Stromal cell of bone marrow (primary cell): Measurements from ENCODE around the gene CMAS.
"Not testable (repeated sequence)": the region's sequence is repeated elsewhere in the genome, so short reads cannot be mapped to it uniquely, and the experiment has no call there.

Experiments
- DNase-seq: peaks from one replicate; pipeline ENCODE4 v3.0.0-alpha.2; 2012; ENCODE audit warnings: low read depth

CMAS gene

DNA sequence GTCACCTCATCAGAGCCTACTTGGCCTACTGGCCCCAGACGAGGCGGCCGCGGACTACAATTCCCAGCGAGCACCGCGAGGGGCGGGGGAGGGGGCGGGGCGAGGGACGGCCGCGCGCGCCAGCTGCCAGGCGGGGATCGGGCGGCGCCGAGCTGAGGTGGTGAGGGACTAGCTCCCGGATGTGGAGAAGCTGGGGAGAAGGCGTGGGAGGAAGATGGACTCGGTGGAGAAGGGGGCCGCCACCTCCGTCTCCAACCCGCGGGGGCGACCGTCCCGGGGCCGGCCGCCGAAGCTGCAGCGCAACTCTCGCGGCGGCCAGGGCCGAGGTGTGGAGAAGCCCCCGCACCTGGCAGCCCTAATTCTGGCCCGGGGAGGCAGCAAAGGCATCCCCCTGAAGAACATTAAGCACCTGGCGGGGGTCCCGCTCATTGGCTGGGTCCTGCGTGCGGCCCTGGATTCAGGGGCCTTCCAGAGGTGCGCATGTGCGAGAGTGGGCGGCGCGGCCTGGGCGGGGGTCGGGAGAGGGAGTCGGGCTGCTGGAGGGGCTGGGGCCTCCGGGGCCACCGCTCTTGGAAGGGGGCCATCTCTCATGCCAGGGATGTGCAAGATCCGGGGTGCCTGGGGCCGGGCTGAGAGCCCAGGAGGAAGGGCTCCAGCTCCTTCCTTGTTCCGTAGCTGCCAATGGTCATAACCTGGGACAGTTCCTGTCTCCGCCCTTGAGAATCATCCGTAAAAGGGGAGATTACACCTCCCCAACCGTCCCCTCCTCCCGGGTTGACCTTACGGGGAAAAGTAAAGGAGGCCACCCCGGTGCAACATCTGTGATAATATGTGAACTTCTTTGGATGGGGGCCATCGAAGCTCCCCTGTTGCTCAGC, at the start of gene CMAS:
TSS of gene CMAS (plus strand) at position 129 of the 878 bp plus-strand sequence. CDS start at position 215, 86 bp downstream.
- no peak for DNase-seq

DNA sequence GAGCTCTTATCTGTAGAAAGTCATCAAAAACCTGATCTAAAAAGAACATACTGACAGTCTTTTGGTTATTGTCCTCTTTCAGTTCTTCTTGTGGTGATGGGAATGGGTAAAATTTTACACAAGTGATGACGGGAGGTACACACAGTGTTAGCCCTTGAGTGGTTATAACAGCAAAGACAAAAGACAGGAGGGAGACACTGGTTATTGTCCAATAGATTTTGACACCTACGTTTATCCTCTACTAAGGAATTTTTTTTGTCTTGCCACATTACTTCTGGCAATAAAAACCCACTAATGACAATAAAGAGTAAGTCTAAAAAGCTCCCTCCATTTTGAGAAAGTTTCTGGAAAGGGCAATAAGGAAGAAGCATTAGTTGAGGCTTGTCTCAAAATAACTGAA, 47.7 kb upstream of the CMAS start:
- no peak for DNase-seq

DNA sequence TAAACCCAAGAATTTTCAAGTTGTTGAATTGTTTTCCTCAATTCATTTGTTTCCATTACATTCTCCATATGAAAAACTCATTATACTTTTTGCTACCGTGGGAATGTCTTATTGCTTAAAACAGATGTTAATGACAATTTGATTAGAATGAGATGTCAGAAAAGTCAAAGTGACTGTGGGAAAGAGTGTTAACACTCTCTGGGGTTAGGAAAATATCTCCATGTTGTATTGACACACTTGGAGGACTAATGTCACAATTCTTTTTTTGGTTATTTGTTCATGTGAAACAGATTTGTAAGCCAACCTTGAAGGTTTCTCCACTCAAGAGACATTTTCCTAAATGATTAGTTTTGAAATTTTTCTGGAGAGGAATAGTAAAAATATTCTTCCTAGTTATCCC, 47.2 kb upstream of the CMAS start:
- DNase-seq, result no peak

DNA sequence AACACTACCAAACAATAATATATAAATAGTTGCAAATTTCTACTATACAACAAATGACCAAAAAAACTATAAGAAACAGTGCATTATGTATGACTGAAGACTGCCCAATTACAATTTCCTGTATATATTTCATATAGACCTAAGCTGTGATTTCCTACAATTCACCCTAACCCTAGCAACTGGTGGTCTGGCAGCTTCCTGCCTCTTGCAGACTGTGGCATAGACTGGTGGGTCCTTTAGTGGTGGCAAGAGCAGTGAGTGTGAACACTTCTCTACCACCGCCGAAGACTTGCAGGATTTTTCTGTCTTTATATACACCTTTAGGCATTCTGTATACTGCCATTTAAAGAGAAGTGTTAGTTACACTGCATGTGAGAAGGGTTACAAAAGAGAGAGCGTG, 43.6 kb upstream of the CMAS start:
- no peak for DNase-seq

DNA sequence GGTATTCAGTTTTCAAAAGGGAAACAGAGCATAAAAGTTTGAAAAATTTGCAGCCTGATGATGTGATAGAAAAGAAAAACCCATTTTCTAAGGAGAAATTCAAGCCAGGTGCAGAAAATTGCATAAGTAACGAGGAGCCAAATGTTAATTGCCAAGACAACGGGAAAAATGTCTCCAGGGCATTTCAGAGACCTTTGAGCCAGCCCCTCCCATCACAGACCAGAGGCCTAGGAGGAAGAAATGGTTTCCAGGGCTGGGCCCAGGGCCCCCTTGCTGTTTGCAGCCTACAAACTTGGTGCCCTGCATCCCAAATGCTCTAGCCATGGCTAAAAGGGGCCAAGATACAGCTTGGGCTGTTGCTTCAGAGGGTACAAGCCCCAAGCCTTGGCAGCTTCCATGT, 38.2 kb upstream of the CMAS start:
- not testable (repeated sequence) for DNase-seq

DNA sequence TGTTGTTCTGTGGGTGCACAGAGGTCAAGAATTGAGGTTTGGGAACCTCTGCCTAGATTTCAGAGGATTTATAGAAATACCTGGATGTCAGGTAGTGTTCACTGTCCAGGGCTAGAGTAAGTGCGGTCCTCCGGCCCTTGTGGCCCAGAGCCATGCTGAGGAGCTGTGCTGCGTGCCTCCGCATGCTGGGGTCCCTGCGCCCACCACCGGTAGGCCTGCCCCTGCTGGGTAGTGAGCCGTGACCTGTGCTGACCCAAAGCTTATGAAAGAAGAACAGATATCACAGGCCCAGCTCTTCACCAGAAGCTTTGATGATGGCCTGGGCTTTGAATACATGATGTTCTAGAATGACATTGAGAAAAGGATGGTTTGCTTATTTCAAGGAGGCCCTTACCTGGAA, 37.8 kb upstream of the CMAS start:
- DNase-seq, result no peak

DNA sequence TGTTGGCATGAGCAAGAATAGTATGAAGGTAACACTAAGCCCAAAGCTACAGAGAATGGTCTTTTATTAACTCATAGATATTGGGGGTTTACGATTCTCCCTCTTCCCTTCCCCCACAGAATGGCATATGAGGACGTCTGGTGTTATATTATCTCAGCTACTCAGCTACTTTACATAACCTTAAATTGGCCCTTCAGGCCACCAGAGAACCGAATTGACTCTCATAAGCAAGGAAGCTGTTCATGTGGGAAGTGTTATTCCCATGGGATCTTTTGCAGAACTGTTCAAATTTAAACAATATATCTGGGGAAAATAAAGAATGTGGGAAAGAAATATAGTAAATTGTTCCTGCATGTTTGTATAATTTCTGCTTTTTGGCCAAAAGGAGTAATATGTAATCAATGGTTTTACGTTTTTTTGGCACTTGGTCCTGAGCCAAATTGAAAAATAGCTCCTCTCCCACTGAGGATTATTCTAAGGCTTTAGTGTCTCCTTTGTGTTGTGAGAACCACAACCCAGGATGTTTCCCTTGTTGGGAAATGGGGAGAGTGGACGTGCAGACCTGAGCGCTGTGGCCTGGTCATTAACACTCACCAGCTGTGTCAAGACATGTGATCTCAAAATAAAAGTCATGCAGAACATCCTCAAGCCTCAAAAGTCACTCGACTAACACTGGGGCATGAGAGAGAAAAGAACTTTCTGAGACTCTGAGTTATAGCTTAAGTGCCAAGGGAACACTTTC, 31.8 kb upstream of the CMAS start:
- DNase-seq, result no peak

DNA sequence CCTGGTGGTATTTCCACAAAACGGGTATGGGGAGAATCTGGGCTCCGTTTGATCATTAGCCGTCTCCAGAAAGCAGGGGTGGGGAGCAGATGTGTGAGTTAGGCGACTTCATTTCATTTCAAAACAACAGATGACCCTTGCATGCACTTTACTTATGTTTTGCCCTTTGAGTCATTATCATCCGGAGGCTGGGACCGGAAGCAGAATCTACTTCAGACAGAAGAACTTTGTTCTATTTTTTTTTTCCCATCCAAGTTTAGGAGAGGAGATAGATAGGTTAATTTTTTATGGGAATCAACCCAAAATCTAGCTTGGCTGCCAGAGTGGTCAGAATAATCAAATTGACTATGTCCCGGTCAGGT, 31.3 kb upstream of the CMAS start:
- DNase-seq, result no peak

DNA sequence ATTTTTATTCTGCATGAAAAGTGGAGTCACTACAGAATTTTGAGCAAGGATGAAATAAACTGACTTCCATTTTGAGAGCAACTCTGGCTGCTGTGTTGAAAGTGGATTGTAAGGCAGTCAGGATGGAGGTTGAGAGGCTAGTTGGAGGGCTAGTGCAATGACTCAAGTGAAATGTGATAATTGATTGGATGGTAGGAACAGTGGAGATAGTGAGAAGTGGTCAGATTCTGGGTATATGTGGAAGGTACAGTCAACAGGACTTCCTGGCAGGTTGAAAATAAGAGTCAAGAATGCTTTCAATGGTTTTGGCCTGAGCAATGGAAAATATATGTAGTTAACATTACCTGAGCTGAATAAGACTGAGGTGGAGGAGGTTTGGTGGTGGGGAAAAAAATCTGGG, 29.0 kb upstream of the CMAS start:
- DNase-seq, result no peak

DNA sequence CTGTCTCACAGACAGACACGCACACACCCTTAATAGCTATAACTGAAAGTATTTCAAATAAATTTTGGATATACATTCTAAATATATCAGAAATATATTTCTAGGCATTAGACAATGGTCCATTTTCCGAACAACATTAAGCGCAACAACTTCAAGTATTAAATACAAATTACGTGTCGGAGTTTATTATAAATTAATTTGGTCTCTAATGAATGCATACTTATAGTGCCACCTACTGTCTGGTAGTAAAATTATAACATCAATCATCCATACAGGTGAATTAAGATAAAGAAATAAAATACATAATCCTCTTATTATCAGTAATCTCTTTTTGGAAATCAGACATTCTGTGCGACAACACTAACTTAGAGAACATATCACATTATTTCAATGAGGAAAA, 27.2 kb upstream of the CMAS start:
- no peak for DNase-seq

DNA sequence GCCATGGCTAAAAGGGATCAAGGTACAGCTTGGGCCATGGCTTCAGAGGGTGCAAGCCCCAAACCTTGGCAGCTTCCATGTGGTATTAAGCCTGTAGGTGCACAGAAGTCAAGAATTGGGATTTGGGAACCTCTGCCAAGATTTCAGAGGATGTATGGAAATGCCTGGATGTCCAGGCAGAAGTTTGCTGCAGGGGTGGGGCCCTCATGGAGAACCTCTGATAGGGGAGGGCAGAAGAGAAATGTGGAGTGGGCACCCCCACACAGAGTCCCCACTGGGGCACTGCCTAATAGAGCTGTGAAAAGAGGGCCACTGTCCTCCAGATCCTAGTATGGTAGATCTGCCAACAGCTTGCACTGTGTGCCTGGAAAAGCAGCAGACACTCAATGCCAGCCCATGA, 22.5 kb upstream of the CMAS start:
- not testable (repeated sequence) for DNase-seq

DNA sequence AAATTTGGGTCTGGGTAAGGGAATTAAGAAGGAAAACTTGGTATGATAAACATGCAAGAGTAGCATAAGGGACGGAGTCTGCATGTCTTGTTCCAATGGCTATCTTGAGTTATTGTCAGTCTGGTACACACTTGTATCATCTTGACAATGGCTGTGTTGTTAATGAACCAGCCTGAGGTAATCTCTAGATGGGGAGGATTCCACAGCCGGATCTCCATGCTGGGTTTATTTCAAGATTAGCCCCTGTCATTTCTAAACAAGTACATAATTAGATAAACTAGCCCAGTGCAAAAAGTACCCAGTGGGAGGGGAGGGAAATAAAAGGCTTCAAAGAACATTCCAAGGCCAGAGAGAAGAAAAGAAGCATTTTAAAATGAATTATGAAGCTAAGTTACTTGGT, 16.5 kb upstream of the CMAS start:
- no peak for DNase-seq

DNA sequence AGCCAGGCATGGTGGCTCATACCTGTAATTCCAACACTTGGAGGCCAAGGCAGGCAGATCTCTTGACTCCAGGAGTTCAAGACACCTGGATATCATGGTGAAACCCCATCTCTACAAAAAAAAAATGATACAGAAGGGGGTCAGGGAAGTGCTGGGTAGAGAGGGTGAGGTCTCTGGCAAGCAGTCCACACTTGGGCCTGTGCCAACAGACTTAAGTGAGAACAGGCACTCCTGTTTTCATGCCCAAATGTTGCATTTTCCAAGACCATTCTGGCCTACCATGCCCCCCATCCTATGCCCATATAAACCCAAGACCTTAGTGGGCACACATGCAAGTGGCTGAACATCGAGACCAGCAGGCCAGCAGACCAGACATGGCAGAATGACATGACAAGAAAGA, 16.0 kb upstream of the CMAS start:
- no peak for DNase-seq

DNA sequence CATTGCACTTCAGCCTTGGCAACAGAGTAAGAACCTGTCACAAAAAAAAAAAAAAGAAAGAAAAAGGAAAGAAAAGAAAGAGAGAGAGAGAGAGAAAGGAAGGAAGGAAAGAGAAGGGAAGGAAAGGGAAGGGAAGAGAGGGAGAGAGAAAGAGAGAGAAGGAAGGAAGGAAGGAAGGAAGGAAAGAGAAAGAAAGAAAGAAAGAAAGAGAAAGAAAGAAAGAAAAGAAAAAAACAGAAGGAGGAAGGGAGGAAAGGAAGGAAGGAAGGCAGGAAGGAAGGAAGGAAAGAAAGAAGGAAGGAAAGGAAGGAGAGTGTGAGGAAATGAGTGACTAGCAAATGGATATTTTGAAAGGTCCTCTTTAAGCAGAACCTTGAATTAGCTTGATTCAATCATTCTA, 13.3 kb upstream of the CMAS start:
- no peak for DNase-seq

DNA sequence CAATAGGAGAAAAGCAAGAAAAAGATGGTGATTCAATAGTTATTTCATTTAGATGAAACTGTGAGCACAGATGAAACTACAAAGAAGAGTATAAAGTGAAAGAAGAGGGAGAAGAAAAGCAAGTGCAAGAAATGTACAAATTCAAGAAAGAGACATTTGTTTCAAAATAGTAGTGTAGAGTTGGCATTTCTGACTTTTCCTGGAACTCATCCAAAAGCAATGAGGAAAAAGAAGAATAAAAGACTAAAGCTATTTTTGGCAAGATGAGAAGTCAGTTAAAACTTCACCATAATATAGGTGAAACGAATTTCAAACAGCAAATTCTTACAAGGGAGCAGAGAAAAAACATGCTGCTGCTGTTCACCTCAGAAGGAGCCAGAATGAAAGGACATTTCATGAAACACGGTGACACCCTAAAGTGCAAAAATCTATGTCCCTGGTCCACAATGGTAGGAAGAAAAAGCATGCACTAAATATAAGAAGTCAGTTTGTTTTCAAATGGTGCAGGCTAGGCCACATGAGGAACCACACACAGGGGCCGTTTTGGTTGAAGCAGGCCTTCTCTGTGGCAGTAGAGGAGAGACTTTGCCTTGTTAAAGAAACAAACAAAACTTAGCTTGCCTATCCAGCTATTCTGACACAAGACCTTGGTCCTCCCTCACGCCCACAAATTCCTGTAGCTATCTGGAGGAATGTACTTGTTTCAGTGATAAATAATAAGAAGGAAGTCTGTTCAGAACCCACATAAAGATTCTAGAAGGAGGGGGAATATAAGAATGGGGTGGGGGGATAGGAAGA, 11.1 kb upstream of the CMAS start:
- DNase-seq, result no peak

DNA sequence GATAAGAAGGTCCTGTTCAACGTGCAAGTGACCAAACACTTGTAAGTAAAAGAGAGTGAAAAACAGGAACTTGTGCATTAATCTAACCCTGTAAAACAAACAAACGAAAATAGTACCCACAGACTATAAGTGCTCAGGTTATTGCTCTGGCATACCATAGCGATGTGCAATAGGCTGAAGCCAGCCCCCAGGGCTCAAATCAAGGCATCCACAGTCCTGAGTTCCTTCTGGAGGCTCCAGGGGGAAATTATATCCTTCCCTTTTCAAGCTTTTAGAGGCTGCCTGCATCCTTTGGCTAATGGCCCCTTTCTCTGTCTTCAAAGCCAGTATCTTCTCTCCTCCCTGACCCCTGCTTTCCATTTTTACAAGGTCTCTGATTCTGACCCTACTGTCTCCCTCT, 8.1 kb upstream of the CMAS start:
- DNase-seq, result no peak

DNA sequence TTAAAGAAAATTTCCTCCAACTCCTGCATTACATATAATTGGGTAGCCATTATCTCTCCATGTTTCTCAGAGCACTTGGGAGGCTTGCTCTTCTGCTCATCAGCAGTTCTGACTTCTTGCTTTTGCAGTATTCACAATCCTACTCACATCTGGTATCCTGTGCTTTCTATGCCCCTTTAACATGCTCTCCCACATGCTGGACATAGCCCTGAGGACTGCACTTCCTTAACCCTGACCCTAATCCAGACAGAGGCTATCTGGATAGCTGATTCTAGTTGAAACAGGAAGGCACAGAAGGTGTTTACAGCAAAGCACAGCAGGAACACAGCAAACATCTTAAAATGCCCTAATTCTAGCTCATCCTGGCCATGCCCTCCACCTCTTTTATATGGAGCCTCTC, 7.3 kb upstream of the CMAS start:
- DNase-seq, result no peak

DNA sequence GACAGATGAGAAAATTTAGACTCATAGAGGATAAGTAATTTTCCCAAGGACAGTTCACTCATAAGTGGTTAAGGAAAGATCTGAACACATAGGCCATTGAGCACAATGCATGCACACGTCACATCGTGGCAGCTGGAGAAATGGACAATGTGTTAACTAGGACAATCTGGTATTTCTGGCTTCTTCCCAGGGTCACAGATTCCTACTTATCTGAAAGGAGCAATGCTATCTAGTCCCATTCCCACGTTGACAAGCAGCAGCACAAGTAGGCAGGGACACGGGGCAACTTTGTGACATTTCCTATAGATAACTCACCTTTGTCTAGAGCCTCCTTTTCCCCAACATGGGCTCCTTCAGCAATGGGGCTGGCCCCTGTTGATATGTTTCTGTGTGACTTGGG, 6.7 kb upstream of the CMAS start:
- no peak for DNase-seq

DNA sequence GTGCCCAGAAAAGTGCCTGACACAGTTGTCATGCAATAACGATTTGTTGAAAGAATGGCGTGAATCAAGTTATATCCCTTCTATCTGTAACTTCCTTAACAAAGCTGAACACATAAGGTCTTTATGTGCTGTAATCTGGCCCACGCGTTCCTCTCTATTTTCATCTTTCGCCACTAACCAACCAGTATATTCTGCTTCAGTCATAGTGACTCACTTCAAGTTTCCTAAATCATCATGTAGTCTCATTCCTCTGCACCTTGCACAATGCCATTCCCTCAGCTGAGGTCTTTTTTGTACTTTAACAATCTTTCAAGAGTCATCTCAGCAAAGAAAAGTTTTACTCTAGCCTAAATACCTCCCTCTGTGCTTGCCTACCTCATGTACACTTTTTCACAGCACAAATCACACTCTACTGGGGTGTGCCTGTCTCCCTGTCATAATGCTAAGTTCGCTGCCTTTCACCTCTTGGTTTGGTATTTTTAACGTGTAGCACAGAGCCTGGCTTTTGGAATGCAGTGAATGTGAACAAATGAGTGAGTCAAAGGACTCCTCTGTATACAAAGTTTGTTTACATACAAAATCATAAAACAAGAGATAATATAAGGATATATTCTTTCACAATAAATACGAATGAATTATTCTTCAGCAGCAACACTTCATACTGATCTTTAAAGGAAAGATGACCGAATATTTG, 2.9 kb upstream of the CMAS start:
- no peak for DNase-seq

DNA sequence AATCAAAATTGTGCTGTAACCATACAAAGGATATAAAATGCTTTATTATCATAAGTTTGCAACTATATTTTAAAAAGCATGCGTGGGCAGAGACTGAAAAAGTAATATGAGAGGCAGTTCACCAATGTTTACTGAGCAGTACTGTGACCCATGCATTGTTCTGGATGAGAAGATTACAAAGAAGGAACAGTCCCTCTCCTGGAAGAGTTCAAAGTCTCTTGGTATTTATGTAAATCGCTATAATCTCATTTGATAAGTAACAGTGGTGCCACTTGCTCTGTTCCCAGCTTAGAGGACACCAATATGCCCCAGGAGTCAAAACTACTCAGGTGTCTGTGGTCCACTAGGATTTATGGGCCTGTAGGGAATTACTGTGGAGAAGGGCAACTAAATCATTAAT, 2.1 kb upstream of the CMAS start:
- DNase-seq, result no peak

DNA sequence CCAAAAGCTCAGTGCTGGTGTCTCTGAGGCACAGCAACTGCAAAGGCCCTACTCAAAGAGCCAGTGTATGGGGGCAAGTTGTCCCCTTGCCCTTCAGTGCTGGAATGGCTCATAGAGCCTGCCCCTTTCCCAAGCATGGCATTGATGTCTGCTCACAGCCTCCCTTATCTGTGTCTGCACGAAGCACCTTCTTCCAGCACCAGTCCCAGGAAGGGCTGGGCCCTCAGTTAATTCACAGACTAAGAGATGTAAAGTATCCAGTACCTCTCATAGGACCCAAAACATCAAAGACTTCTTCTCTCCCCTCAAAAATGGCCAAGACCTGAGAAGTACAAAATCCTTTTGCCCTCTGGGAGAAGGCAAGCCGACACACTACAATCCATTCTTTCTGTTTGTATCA, 1.6 kb upstream of the CMAS start:
- no peak for DNase-seq

DNA sequence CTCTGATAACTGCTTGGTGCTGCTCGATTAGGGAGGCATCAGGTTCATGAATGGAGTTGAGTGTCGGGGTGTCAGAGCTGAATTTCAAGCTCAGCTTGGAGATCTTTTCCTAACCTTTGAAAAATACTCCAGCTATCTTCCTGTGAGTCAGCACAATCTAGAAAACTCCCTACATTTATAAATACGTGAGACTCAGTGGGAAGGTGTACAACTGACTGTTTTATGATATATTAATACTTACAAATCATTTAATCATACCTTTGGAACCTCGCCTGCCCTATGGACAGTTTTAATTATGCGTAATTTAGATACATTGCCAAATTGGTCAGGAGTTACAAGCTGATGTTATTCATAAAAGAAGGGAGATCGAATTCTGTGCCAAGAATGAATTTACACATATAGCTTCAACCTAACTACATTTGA, 961 bp downstream of the CMAS start:
- DNase-seq, result no peak
